Stimulated activated CD4-positive, alpha-beta T cell treated with anti-CD3 and anti-CD28 coated beads, Interleukin-2, amount 100 ng/mL, for 4 hours (primary cell): ENCODE results near the gene ENC1.

Experiments used
- DNase-seq: peaks from one replicate; pipeline ENCODE4 v3.0.0-alpha.2; 2020; ENCODE audit warnings: low read depth

ENC1 gene

DNA sequence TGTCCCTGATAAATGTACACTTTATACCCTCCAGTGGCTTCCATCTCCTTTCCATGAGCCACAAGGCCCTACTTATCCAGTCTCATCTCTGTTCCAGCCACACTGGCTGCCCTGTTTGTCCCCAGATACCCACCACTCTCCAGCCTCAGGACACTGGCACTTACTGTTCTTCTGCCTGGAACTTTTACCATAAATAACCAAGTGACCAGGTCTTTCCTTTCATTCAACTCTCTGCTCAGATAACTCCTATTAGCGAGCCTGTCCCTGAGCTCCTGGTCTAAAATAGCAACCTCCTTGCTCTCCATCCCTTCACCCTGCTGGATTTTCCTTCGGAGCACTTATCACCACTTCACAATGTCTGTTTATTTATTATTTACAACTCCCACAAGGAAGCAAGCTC lies 16.6 kb upstream of the ENC1 start:
- DNase-seq = no peak

DNA sequence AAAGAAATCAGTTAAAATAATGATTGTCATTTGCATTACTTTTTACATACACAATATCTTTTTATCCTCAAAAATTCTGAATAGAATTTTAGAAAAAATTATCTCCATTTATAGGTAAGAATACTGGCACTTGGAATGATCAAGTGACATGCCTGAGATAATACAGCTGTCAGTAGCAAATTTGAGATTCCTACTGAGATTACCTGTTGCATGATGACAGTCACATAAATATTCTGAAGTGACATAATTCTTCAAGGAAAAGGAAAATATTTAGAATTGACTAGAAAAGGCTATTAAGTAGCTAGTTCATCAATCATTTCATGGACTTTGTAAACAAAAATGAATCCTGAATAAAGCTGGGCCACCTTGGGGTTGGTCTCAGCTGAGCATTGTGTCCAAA lies 15.2 kb upstream of the ENC1 start:
- DNase-seq = no peak

DNA sequence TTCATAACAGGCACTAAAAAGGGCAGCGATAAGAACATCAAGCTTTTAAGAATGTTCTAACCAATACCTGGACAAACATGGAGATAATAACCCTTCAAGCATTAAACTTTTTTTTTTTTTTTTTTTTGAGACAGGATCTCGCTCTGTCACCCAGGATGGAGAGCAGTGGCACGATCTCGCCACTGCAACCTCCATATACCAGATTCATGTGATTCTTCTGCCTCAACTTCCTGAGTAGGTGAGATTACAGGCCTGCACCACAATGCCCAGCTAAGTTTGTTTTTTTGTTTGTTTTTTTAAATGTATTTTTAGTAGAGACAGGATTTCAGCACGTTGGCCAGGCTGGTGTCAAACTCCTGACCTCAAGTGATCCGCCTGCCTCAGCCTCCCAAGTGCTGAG lies 14.7 kb upstream of the ENC1 start:
- no peak for DNase-seq

DNA sequence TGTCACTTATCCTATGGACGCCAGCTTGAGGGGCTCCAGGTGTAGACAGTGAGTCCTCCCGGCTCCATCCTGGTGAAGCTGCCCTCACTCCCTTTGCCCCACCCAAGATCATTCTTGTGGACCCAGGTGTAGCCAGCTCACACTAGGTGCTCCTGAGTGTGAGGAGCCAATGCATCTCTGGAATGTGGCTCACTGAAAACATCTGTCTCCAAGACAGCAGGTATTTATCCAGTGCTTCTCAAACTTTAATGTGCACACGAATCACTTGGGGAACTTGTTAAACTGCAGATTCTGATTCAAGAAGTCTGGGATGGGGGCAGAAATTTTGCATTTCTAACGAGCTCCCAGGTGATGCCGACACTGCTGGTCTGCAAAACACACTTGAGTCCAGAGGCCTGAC lies 13.5 kb upstream of the ENC1 start:
- DNase-seq = no peak

DNA sequence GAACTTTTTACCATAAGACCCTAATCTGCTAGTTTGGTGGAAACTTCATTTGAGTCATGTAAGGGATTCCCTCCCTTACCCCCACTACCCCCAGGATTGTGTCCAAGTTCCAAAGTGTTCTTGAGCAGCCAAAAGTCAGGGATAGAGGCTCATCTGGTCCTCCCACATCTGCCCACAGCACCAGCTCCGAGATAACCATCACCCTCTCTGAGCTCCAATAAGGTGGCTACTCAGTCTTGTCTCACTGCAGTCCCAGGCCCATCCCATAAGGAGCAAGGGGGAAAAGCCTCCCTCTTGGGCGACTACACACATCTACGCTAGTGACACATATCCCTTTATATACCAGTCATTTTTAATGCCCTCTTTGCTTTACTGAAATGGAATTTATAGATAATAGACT lies 12.0 kb upstream of the ENC1 start:
- no peak for DNase-seq

DNA sequence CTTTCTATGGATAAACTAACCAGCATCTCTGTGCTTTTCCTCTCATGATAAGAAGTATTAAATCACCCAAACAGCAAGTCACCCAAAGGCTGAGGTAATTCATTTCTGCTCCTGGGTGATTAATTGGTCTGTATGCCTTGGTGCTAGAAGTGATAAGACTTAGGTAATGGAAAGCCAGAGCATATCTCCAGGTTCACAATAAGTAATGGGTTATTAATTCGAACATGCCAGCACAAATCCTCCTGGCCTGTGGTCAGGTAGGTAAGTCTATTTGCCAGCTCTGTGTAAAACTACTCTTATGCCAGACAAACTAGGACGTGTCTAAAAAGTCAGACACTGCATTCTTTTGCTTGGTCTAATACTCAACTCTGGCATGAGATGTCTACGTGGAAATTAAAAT lies 11.2 kb upstream of the ENC1 start:
- no peak for DNase-seq

DNA sequence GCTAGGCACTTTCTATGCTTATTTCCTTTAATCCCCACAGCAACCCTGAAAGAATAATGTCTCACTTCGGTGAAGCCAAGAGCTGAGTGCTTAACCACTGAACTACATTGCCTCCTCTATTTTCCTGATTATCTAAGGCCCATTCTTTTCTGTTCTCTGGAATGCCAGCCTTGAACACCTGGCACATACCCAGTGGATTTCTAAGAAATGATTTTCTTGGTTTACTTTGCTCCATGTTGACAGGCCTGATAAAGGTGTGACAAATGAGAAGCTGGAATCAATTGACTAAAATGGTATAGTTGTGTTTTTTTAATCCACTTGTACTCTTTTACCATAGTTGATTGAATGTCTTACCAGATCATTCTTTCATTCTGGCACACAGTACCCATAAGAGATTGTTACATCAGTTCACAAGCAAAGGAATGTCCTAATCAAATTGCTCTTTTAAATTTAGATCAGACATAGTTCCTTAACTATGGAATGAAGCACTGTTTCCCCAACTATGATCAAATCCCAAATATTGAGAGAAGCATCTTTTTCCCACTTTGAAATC lies 9.0 kb upstream of the ENC1 start:
- no peak for DNase-seq

DNA sequence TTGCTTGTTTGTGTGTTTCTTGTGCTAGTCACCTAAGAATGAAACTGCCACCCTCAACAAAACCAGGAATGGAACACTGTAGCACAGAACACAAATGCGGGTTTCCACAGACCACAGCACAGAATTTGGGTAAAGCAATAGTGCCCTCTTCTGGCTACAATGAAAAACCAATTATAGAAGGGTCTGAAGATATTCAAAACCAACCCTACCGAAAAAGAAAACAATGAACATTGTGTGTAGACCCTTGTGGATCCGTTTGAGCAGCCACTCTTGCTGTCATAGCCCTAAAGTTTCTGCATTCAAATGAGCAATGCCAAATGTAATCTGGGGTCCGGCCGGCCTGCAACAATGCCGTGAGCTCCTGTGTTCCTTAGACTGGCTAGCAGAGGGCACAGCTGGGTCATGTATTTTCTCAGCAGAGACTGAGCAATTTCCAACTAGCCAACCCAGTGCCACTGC lies 8.3 kb upstream of the ENC1 start:
- DNase-seq = no peak

DNA sequence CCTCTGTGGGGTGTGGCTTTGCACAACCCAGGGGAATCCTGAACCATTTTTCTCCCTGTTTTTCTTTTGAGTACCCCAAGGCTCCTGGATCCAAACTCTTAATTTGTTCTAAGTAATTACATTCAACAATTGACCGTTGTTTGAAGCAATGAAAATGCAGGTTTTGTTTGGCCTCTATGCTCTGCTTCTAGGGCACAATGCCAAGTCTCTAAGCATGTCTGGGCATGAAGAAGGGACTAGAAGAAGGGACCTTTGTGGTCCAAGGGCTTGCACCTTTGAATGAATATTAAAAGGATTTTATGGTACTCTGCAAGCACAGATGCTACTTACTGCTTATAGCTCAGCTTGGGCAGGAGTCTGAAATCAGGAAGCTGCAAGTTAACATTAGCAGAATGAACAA lies 6.6 kb upstream of the ENC1 start:
- DNase-seq = no peak

DNA sequence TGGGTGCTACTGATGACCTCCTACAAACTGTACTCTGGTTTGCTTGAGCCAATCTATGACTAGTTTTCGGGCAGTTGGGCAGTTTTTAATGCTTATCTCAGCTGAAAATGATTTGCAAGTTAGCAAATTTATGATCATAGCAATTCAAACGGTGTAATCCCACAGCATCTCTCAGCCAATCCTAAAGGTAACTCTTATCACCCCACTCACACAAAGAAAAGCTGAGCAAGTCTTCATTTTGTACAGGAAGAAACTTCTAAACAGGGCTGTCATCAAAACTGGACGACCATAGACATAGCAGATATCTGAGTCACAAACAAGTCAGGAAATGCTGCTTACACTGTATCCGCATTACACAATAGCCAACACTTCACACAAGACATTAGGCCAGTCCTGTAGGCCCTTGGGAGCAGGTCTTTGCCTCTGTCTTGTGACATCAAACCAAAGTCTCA lies 2.6 kb upstream of the ENC1 start:
- no peak for DNase-seq

DNA sequence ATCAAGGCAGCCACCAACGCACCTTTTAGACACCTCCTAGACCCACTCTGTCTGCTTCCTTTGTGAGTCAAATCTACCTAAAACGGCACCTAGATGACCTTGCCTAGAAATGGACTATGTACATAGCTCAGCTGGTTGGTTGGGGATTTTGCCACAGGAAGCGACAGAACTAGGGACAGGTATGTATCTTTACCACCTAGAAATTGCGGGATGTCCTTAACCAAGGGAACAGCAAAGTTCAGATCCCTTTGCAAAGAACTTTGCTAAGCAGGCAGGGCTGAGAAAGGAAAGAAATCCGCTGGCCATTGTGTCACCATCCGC lies 2.0 kb upstream of the ENC1 start:
- no peak for DNase-seq

DNA sequence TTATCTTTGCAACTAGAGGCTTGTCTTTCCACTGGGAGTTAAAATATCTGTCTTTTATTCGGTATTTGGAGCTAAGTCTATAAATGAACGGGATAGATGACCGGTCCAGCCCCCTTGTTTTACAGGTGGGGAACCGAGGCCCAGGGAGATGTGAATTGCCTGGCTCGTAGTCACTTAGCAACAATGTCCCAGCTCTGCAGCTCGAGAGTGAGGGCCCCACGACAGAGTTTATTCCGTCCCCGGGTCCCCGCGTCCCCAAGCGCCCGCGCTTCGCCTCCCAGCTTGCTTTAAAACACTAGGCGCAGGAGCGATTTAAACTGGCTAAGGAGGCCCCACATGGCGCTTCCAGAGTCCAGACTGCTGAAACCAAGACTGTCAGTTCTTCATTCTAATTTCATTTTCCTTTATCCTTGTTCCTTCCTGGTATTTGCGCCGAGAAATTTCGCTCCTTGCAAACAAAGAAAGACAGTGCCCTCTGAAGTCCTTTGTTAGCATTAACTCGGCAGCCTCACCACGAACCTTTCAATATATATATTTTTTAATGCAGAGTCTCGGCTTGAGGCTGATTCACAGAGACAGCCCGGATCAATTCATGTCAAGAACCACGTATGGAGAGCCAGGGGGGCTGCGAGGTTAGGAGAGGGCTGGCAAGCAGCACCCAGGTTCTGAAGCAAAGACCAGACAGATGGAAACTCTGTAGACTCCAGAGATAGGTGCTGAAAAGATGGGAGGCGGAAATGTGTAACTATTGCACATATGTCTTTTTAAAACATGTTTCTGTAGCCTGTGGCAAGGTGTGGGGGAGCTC lies 1.4 kb upstream of the ENC1 start:
- DNase-seq = no peak

DNA sequence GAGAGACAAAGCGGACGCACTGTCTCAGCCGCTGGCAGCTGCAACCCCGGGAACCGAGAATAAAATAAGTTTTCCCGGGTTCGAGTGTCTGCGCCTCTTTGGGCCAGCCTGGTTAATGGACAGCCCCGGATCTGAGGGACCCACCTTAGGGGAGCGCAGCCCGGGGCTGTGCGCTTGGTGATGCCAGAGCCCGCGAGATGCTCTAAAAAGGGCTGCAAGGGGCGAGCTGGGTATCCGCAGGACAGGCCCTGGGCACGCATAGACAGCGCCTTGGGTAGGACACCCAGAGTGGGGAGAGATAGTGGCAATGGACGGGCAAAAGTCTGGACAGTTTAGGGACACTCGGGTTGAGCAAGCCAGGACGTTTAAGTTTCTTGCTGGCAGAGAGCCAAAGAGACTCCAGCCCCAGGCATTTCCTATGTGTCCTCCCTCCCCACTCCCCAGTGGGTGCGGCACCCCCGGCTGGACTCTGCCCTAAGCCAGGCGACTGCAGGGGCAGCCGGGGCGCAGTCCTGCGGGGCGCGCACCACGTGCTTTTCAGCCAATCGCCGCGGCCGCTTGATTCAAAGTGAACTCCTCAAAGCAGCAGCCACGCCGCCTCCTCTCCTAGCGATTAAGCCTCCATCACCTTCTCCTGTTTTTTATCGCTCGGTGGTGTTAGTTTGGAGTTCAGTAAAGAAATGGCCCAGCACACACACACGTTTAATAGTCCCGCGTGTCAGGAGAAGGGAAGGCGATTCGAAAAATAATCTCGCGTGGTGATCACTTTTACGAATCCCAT lies 616 bp upstream of the ENC1 start:
- DNase-seq = no peak

DNA sequence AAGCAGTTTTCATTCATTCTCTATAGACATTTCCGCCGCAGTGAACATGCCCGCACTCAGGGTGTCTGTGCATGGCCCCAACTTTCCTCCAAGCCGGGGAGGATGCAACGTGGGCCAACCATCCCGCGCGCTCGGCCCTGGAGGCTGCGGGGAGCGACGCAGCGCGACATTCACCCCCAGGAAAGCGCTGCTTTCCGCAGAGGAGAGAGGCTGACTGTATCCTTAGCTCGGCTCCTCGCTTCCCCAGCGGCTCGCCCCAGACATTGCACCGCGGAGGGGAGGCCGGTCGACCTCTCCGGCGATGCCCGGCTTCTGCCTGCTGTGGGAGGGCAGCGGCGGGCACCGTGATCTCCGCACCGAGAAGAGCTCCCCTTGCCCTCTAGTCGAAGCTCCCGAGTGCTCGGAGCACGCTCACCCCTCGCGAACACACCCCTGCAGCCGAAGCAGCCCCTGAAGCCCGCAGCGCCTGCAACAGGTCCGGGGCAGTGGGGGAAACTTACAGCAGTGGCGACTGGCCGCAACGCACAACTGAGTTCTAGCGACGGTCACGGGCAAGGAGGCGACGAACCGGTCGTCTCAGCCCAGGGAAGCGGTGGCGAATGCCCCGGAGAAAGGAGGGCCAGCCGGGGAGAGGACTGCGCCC lies 600 bp downstream of the ENC1 start:
- no peak for DNase-seq

DNA sequence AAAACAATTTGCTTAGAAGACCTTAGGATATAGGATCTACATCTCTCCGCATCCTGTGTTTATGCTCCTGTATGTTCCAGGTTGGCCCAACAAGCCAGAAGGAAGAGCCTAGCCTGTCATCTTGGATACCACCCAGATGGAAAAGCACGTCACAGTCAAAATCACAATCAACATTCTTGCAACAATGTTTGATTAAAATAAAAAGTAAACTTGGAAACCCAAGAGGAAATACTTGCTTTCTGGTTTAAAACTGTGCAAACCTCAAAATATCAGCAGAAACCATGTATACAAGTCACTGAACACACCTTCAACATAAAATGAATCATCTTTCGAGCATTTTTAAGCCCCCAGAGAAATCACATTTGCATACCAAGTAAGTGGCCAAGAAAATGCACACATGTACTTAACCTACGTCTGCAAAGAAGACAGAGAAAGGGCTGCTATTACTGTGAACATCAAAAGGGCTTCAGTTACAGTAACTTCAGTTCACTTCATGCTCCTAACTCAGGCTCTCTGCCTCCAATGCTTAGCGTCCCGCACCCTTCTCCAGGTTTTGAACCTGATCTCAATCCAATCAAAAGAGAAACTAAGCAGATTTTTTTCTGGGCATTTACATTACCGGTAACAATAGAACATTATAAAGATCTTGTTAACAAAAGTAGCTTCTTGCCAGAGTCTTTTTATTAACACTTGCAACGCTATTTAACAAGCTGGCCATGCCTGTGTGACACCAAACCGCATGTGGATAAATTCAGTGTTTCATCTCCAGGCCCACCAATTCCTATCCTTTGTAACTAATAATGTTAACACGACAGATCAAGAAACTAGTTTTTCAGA lies 1.3 kb downstream of the ENC1 start:
- DNase-seq = no peak

DNA sequence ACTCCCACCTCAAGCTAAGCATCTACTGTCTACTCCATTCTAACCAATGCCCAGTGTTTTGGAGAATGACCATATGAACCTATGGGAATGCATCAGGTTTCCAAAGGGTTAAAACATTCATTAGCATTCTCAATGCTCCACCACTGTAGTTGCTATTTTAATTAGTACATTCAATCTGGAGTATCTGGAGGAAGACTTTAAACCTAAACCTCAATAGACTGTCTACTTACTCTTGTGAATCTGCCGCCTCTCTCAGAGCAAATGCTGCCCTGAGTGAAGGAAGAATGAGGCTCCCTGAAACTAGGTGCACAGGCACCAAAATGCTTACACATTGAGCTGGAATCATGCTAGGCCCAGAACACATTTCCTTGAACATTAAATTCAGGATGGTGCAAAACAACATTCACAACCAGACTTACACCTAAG lies 2.0 kb downstream of the ENC1 start:
- no peak for DNase-seq

DNA sequence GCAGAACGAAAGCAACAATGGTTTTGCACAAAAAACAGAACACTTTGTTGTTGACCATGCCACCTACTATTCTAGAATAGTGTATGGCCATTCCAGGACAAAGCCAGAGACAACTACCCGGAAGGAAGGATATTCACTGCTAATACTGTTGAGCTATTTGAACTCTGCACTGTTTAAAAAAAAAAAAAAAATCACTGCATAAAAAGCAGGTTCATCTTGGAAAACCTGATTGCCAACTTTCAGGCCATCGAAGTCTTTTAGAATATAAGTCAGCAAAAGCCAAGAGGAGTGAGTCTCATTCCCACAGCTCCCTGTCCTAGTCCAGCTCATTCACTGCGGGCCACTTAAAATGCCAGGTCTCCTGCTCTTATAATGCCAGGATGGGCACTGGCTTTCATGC lies 4.0 kb downstream of the ENC1 start:
- DNase-seq = no peak

DNA sequence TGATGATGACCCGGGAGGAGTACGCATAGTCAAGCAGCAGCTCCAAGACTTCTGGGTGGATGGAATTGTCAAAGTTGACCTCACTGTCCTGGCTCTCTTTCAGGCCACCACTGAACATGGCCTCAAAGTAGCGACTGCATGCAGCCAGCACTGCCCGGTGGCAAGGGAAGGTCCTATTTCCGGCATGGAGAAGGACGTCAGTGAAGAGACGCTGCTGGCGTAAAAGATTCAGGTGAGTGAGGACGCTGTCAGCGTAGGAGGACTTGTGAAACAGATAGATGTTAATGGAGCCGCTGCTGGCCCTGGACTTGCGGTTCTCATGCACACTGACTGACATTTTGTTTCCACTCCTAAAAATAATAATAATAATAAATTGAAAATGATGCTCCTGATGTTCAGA lies 4.4 kb downstream of the ENC1 start:
- no peak for DNase-seq

DNA sequence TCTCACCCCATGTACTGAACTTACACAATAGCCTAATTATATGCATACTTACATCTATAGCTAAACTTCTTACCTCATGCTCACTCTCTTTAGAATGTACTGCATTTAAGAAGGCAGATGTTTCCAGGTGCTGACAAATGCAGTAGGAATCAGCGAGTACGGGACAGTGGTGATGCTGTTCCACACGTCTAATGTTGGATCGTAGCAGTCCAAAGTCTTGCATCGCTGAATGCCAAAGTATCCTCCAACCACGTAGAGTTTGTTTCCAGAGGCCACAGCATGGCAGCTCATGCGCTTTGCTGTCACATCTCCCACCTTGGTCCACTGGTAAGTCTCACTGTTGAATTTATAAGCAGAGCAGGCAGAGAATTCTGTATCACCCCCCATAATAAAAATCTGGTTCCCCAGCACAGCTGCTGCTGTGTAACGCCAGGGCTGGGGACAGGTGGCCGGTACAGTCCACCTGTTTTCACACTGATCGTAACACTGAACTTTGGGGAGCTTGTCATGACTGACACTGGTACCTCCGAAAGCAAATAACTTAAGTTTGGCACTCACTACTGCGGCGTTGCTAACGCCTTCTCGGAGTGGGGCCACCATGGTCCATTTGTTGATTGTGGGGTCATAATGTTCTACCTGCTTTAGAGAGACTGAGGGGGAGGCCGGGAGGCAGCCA lies 5.8 kb downstream of the ENC1 start:
- DNase-seq = no peak

DNA sequence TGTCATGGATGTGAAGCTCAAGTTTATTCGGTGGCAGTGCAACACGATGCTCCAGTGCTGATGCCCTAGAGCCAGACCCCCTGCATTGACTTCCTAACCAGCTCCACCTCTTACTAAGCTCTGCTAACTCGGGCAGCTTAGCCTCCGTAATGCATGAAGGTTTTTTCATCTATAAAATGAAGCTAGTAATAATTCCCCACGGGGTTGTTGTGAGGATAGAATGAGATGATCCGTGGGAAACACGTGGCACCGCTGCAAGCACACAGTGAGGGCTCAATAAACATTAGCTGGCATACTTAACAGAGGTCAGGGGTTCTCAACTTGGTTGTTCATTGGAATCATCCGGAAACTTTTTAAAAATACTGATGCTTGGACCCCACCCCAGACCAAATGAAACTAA lies 6.8 kb downstream of the ENC1 start:
- no peak for DNase-seq

DNA sequence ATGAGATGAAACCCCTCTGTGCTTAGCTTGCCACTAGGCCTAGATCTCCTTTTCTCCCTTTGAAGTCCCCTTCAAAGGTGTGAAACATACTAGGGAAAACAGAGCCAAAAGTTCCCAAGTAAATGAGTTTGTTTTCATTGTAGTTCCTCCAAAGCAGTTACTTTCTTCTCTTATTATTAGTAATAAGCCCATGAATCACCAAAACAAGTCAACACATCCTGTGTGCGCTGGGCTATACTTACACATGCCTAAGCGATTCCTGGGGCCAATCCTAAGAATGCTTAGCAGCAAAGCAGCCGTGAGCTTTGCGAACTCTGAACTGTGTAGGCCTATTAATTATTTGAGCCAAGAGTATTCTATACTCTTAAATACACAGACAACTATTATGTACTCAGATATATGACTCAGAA lies 7.6 kb downstream of the ENC1 start:
- DNase-seq = no peak
